Neural progenitor cell (in vitro differentiated cells): Measurements from ENCODE around the gene FOXO6.

Experiments
- EZH2 ChIP-seq: fragments of 200-600 bp; sonication (generic); IDR thresholded peaks from 2 replicates; pipeline ENCODE4 v1.6.1; 2017; ENCODE audit warnings: antibody characterized with exemption, mild to moderate bottlenecking, moderate library complexity
- EZH2phosphoT487 ChIP-seq: fragments of 200-600 bp; sonication (generic); IDR thresholded peaks from 2 replicates; pipeline ENCODE4 v1.6.1; 2017; ENCODE audit warnings: antibody characterized with exemption
- TF ChIP-seq, protein P1 (sequence below): fragments of 200-600 bp; sonication (generic); IDR thresholded peaks from 2 replicates; pipeline ENCODE4 v1.5.1; 2017; ENCODE audit warnings: antibody characterized with exemption, mild to moderate bottlenecking

GRCh38 chr1:41356752-41357151, 4.5 kb upstream of the FOXO6 start:
- TF ChIP-seq EZH2 (no peak), EZH2phosphoT487 (no peak)
- TF ChIP-seq, protein P1, sequence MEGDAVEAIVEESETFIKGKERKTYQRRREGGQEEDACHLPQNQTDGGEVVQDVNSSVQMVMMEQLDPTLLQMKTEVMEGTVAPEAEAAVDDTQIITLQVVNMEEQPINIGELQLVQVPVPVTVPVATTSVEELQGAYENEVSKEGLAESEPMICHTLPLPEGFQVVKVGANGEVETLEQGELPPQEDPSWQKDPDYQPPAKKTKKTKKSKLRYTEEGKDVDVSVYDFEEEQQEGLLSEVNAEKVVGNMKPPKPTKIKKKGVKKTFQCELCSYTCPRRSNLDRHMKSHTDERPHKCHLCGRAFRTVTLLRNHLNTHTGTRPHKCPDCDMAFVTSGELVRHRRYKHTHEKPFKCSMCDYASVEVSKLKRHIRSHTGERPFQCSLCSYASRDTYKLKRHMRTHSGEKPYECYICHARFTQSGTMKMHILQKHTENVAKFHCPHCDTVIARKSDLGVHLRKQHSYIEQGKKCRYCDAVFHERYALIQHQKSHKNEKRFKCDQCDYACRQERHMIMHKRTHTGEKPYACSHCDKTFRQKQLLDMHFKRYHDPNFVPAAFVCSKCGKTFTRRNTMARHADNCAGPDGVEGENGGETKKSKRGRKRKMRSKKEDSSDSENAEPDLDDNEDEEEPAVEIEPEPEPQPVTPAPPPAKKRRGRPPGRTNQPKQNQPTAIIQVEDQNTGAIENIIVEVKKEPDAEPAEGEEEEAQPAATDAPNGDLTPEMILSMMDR = no peak
